ENCODE measurements around the gene SKA1.

The SKA1 gene

GRCh38 chr18:50374753-50375391 is at the start of gene SKA1:
SKA1 (plus strand) TSS chr18:50375046; CDS start chr18:50375831, 785 bp downstream.
- peak; percentile 94 for DNase-seq
- Mint-ChIP-seq H3K4me3 (peak within 1 kb of the TSS; percentile 94), H3K9me3 (peaks cover 35% of the 10 kb centered on the region), H3K4me1 (peaks cover 39% of the 10 kb centered on the region), H3K36me3 (ENCODE audit: low read depth) (peaks cover 35% of the 10 kb centered on the region), H3K27me3 (ENCODE audit: low read depth, poor library complexity) (peaks cover 2% of the 10 kb centered on the region), H3K27ac (peak within 1 kb of the TSS; percentile 99)
- no peak for TF ChIP-seq CTCF (IDR thresholded peaks at IDR 0.05)

- no peak for DNase-seq
- H3K27ac Mint-ChIP-seq, result no peak overlapping the region
- peaks cover 14% of the 10 kb centered on the region for H3K27me3 Mint-ChIP-seq (ENCODE audit: low read depth, poor library complexity)
- H3K4me1 Mint-ChIP-seq, result no peaks in the 10 kb centered on the region
- peaks cover 11% of the 10 kb centered on the region for H3K9me3 Mint-ChIP-seq
- H3K36me3 Mint-ChIP-seq (ENCODE audit: low read depth), result no peaks in the 10 kb centered on the region
- no peak for TF ChIP-seq CTCF (IDR thresholded peaks at IDR 0.05)
- H3K4me3 Mint-ChIP-seq, result no peak overlapping the region
Measured at GRCh38 chr18:50327983-50328382, 46.9 kb upstream of the SKA1 start.

GRCh38 chr18:50330176-50330575 is 44.7 kb upstream of the SKA1 start:
- Mint-ChIP-seq H3K27me3 (ENCODE audit: low read depth, poor library complexity) (peaks cover 10% of the 10 kb centered on the region), H3K4me1 (no peaks in the 10 kb centered on the region), H3K4me3 (no peak overlapping the region), H3K36me3 (ENCODE audit: low read depth) (no peaks in the 10 kb centered on the region), H3K9me3 (peaks cover 11% of the 10 kb centered on the region), H3K27ac (no peak overlapping the region)
- TF ChIP-seq CTCF (IDR thresholded peaks at IDR 0.05), result no peak
- DNase-seq, result no peak

- no peak for TF ChIP-seq CTCF (IDR thresholded peaks at IDR 0.05)
- DNase-seq, result no peak
- Mint-ChIP-seq H3K9me3 (peaks cover 11% of the 10 kb centered on the region), H3K36me3 (ENCODE audit: low read depth) (no peaks in the 10 kb centered on the region), H3K27me3 (ENCODE audit: low read depth, poor library complexity) (peaks cover 3% of the 10 kb centered on the region), H3K27ac (no peak overlapping the region), H3K4me3 (no peak overlapping the region), H3K4me1 (peaks cover 10% of the 10 kb centered on the region)
Measured at GRCh38 chr18:50331691-50332090, 43.2 kb upstream of the SKA1 start.

GRCh38 chr18:50334546-50335152 is 40.2 kb upstream of the SKA1 start:
- H3K9me3 Mint-ChIP-seq, result peaks cover 11% of the 10 kb centered on the region
- peaks cover 3% of the 10 kb centered on the region for H3K27me3 Mint-ChIP-seq (ENCODE audit: low read depth, poor library complexity)
- no peak overlapping the region for H3K27ac Mint-ChIP-seq
- H3K36me3 Mint-ChIP-seq (ENCODE audit: low read depth), result no peaks in the 10 kb centered on the region
- TF ChIP-seq CTCF (IDR thresholded peaks at IDR 0.05), result no peak
- H3K4me1 Mint-ChIP-seq, result peaks cover 32% of the 10 kb centered on the region
- H3K4me3 Mint-ChIP-seq, result no peak overlapping the region
- no peak for DNase-seq

GRCh38 chr18:50338122-50338521 is 36.7 kb upstream of the SKA1 start:
- DNase-seq, result no peak
- no peak for TF ChIP-seq CTCF (IDR thresholded peaks at IDR 0.05)
- Mint-ChIP-seq H3K36me3 (ENCODE audit: low read depth) (no peaks in the 10 kb centered on the region), H3K4me1 (peaks cover 32% of the 10 kb centered on the region), H3K4me3 (no peak overlapping the region), H3K27me3 (ENCODE audit: low read depth, poor library complexity) (peaks cover under 1% of the 10 kb centered on the region), H3K27ac (no peak overlapping the region), H3K9me3 (peaks cover 3% of the 10 kb centered on the region)

Measured in nephron progenitor cell (in vitro differentiated cells).